H1 (cell line): ENCODE data around the gene ADA. TPM values are rescaled to one million over a fixed set of nuclear protein-coding genes. Genes with fewer than 3 reads are reported as not detected.

ENCODE experiments used
- CTCF ChIP-seq, 3 experiments: IDR thresholded peaks; 1 replicate in 2 of 3; 2 replicates in 1 of 3; pipeline versions ENCODE4 v1.5.1 to v1.6.1; 2011; ENCODE audit warnings: low read length in 3 of 3, mild to moderate bottlenecking in 3 of 3, inconsistent platforms in 2 of 3, low read depth in 1 of 3, moderate library complexity in 1 of 3; ENCODE audit not compliant: insufficient read depth in 1 of 3; ENCODE audit errors: control extremely low read depth in 1 of 3
- polyA plus RNA-seq, 7 experiments: library from polyadenylated mRNA; depleted of rRNA in 3 of 7; stranded (reverse) in 5 of 7; unstranded in 2 of 7; fragments of >200 nt in 5 of 7; fragments of 200-250 nt in 2 of 7; gene quantifications; 1 replicate in 5 of 7; 2 replicates in 1 of 7; 4 replicates in 1 of 7; pipeline versions ENCODE4 v1.2.1 to v1.2.3, GENCODE V29; 2011 to 2013; ENCODE audit warnings: missing spikeins in 2 of 7, mixed read lengths in 2 of 7
- total RNA-seq: library from RNA; stranded (reverse); fragmentation: NEBNext Ultra II Directional; extraction: Animal tissue kit (Norgen Biotek cat#: 25700); gene quantifications from 2 replicates; pipeline ENCODE4 v1.2.1, GENCODE V29; 2021

Gene ADA
- total and polyA plus RNA-seq, 2 of the 8 experiments (the other 6 are each of a cell fraction or from before 2014, with no cell fraction given), result 19.9 to 32.8 TPM

- no peak for TF ChIP-seq CTCF (IDR thresholded peaks at IDR 0.05; ENCODE audit: control extremely low read depth in 1 of 3, insufficient read depth in 1 of 3, low read depth in 1 of 3, low read length in 3 of 3)
Observed at GRCh38 chr20:44579313-44580081, 72.0 kb downstream of the ADA start (continued).
